G401 (cell line): ENCODE measurements around the gene ZNF334. TPM values are rescaled to one million over a fixed set of nuclear protein-coding genes. Genes with fewer than 3 reads are reported as not detected.

Source experiments
- total RNA-seq: library from RNA; depleted of rRNA; stranded (reverse); fragments of >200 nt; shearing (Covaris generic); gene quantifications from 2 replicates; pipeline ENCODE4 v1.2.3, GENCODE V29; 2014; rRNA removed

Gene ZNF334
- total RNA-seq, 1 experiment from 2014 or later = not detected

Other genes starting within 250 kb of the ZNF334 start
- gene CDH22, start 205.1 kb downstream of the ZNF334 start, total RNA-seq = not detected in 2 replicates
- 18.7 and 45.5 TPM in 2 replicates for gene ELMO2, start 106.9 kb downstream of the ZNF334 start, total RNA-seq
- gene OCSTAMP, start 37.1 kb upstream of the ZNF334 start, total RNA-seq = not detected in 2 replicates
- gene SLC13A3, start 137.9 kb upstream of the ZNF334 start, total RNA-seq = not detected in 2 replicates
- 24.4 and 25.2 TPM in 2 replicates for gene TP53RK, start 175.9 kb upstream of the ZNF334 start, total RNA-seq
- gene SLC2A10, start 196.1 kb upstream of the ZNF334 start, total RNA-seq = 2.4 and 3.4 TPM in 2 replicates